ENCODE results near the gene PLEKHB2.
"Not testable (repeated sequence)": the region's sequence is repeated elsewhere in the genome, so short reads cannot be mapped to it uniquely, and the experiment has no call there.

Gene PLEKHB2

GRCh38 chr2:131105156-131105949, at the start of gene PLEKHB2:
TSS of gene PLEKHB2 (plus strand) at chr2:131105336. CDS start at chr2:131120942, 15,606 bp downstream.
- peak; percentile 98 for DNase-seq (ENCODE audit: low spot score)

GRCh38 chr2:131056204-131056931, 48.8 kb upstream of the PLEKHB2 start:
- no peak for DNase-seq (ENCODE audit: low spot score)

- DNase-seq (ENCODE audit: low spot score) = no peak
Measured at GRCh38 chr2:131056932-131057287, 48.2 kb upstream of the PLEKHB2 start.

- no peak for DNase-seq (ENCODE audit: low spot score)
Measured at GRCh38 chr2:131058214-131058843, 46.8 kb upstream of the PLEKHB2 start.

GRCh38 chr2:131058920-131059319, 46.2 kb upstream of the PLEKHB2 start:
- no peak for DNase-seq (ENCODE audit: low spot score)

- DNase-seq (ENCODE audit: low spot score) = no peak
Measured at GRCh38 chr2:131063501-131064283, 41.4 kb upstream of the PLEKHB2 start.

- no peak for DNase-seq (ENCODE audit: low spot score)
Measured at GRCh38 chr2:131064589-131065512, 40.3 kb upstream of the PLEKHB2 start.

- no peak for DNase-seq (ENCODE audit: low spot score)
Measured at GRCh38 chr2:131067465-131068125, 37.5 kb upstream of the PLEKHB2 start.

- not testable (repeated sequence) for DNase-seq (ENCODE audit: low spot score)
Measured at GRCh38 chr2:131068172-131068571, 37.0 kb upstream of the PLEKHB2 start.

GRCh38 chr2:131075578-131075977, 29.6 kb upstream of the PLEKHB2 start:
- not testable (repeated sequence) for DNase-seq (ENCODE audit: low spot score)

GRCh38 chr2:131076707-131077106, 28.4 kb upstream of the PLEKHB2 start:
- no peak for DNase-seq (ENCODE audit: low spot score)

- no peak for DNase-seq (ENCODE audit: low spot score)
Measured at GRCh38 chr2:131077182-131077846, 27.8 kb upstream of the PLEKHB2 start.

- no peak for DNase-seq (ENCODE audit: low spot score)
Measured at GRCh38 chr2:131077966-131078365, 27.2 kb upstream of the PLEKHB2 start.

- DNase-seq (ENCODE audit: low spot score) = not testable (repeated sequence)
Measured at GRCh38 chr2:131079931-131080330, 25.2 kb upstream of the PLEKHB2 start.

GRCh38 chr2:131081190-131081589, 23.9 kb upstream of the PLEKHB2 start:
- DNase-seq (ENCODE audit: low spot score) = no peak

- DNase-seq (ENCODE audit: low spot score) = no peak
Measured at GRCh38 chr2:131085646-131086045, 19.5 kb upstream of the PLEKHB2 start.

- DNase-seq (ENCODE audit: low spot score) = no peak
Measured at GRCh38 chr2:131092458-131093005, 12.6 kb upstream of the PLEKHB2 start.

- DNase-seq (ENCODE audit: low spot score) = peak; percentile 93
Measured at GRCh38 chr2:131093006-131093695, 12.0 kb upstream of the PLEKHB2 start, which contains the start of gene FAM168B. TSS of gene FAM168B (minus strand) at chr2:131093460. CDS start at chr2:131082646, 10,814 bp downstream.

Data from left forelimb (tissue), 1 donor.